Measurements from ENCODE around the gene IL10RA.

GRCh38 chr11:117980280-117980679, 5.9 kb upstream of the IL10RA start:
- TF ChIP-seq, protein P1, sequence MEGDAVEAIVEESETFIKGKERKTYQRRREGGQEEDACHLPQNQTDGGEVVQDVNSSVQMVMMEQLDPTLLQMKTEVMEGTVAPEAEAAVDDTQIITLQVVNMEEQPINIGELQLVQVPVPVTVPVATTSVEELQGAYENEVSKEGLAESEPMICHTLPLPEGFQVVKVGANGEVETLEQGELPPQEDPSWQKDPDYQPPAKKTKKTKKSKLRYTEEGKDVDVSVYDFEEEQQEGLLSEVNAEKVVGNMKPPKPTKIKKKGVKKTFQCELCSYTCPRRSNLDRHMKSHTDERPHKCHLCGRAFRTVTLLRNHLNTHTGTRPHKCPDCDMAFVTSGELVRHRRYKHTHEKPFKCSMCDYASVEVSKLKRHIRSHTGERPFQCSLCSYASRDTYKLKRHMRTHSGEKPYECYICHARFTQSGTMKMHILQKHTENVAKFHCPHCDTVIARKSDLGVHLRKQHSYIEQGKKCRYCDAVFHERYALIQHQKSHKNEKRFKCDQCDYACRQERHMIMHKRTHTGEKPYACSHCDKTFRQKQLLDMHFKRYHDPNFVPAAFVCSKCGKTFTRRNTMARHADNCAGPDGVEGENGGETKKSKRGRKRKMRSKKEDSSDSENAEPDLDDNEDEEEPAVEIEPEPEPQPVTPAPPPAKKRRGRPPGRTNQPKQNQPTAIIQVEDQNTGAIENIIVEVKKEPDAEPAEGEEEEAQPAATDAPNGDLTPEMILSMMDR (IDR thresholded peaks at IDR 0.05), result no peak
- TF ChIP-seq POLR2A (IDR thresholded peaks at IDR 0.05; ENCODE audit: low read depth) (no peak), EP300 (IDR thresholded peaks at IDR 0.05) (no peak)

All from esophagus muscularis mucosa (tissue), 4 donors.